ENCODE measurements around the gene PSTPIP2. TPM values are rescaled to one million over a fixed set of nuclear protein-coding genes. Genes with fewer than 3 reads are reported as not detected.

The PSTPIP2 gene
- total RNA-seq, 2 donors from 2014 or later: 7.0 to 21.1 TPM

- no peaks in the 10 kb centered on the region for H3K9me3 ChIP-seq
- no peak overlapping the region for H3K27ac ChIP-seq
- no peaks in the 10 kb centered on the region for H3K4me1 ChIP-seq (replicated peaks)
- no peak overlapping the region for H3K4me3 ChIP-seq
- H3K27me3 ChIP-seq (replicated peaks; ENCODE audit: insufficient read depth): no peaks in the 10 kb centered on the region
- no peak for TF ChIP-seq POLR2A (IDR thresholded peaks at IDR 0.05)
- TF ChIP-seq POLR2AphosphoS5 (IDR thresholded peaks at IDR 0.05): no peak
- no peak for TF ChIP-seq CTCF (IDR thresholded peaks at IDR 0.05)
- intact Hi-C loops (cut with DNase I): no loop called here
- 81% methylated on average over 2 of the region's 2 CpGs for WGBS
- H3K36me3 ChIP-seq: no peaks in the 10 kb centered on the region
- DNase-seq (ENCODE audit: low spot score): no peak
Observed at GRCh38 chr18:45958027-45958426, 114.0 kb downstream of the PSTPIP2 start.

- Histone ChIP-seq H3K4me1 (replicated peaks) (no peaks in the 10 kb centered on the region), H3K9me3 (no peaks in the 10 kb centered on the region), H3K27me3 (replicated peaks; ENCODE audit: insufficient read depth) (no peaks in the 10 kb centered on the region), H3K4me3 (no peak overlapping the region), H3K36me3 (no peaks in the 10 kb centered on the region), H3K27ac (no peak overlapping the region)
- no peak for DNase-seq (ENCODE audit: low spot score)
- TF ChIP-seq CTCF (IDR thresholded peaks at IDR 0.05) (no peak), POLR2A (IDR thresholded peaks at IDR 0.05) (no peak), POLR2AphosphoS5 (IDR thresholded peaks at IDR 0.05) (no peak)
- intact Hi-C loops (cut with DNase I): no loop called here
Observed at GRCh38 chr18:45957100-45957499, 115.0 kb downstream of the PSTPIP2 start.

- WGBS: 78% methylated on average over 7 of the region's 7 CpGs
- Histone ChIP-seq H3K36me3 (no peaks in the 10 kb centered on the region), H3K27me3 (replicated peaks; ENCODE audit: insufficient read depth) (no peaks in the 10 kb centered on the region), H3K9me3 (no peaks in the 10 kb centered on the region), H3K27ac (no peak overlapping the region), H3K4me3 (no peak overlapping the region), H3K4me1 (replicated peaks) (no peaks in the 10 kb centered on the region)
- no peak for TF ChIP-seq POLR2A (IDR thresholded peaks at IDR 0.05)
- TF ChIP-seq CTCF (IDR thresholded peaks at IDR 0.05): no peak
- TF ChIP-seq POLR2AphosphoS5 (IDR thresholded peaks at IDR 0.05): no peak
- intact Hi-C loops (cut with DNase I): no loop called here
- DNase-seq (ENCODE audit: low spot score): no peak
Observed at GRCh38 chr18:45954070-45954934, 117.8 kb downstream of the PSTPIP2 start.

- intact Hi-C loops (cut with DNase I): no loop called here
- H3K27ac ChIP-seq: no peak overlapping the region
- DNase-seq (ENCODE audit: low spot score): no peak
- peaks cover 0 to 12% of the 10 kb centered on the region in 2 donors for H3K36me3 ChIP-seq
- TF ChIP-seq POLR2A (IDR thresholded peaks at IDR 0.05): no peak
- TF ChIP-seq CTCF (IDR thresholded peaks at IDR 0.05): no peak
- H3K27me3 ChIP-seq (replicated peaks; ENCODE audit: insufficient read depth): no peaks in the 10 kb centered on the region
- H3K4me1 ChIP-seq (replicated peaks): no peaks in the 10 kb centered on the region
- no peak overlapping the region for H3K4me3 ChIP-seq
- no peaks in the 10 kb centered on the region for H3K9me3 ChIP-seq
- 95% methylated on average over 4 of the region's 4 CpGs for WGBS
Observed at GRCh38 chr18:45951016-45951714, 120.9 kb downstream of the PSTPIP2 start.

Data from prostate gland (tissue), 2 donors.